ENCODE results near the gene GRM4. TPM values are rescaled to one million over a fixed set of nuclear protein-coding genes. Genes with fewer than 3 reads are reported as not detected.

GRM4 gene
- total RNA-seq, 5 donors from 2014 or later (not counting 1 experiment from before 2014, with no cell fraction given): 0.10 to 0.38 (median 0.21) TPM; not detected in 1

- DNase-seq (no peak), ATAC-seq (replicated peaks in 1 of 4) (no peak)
- Histone ChIP-seq H3K4me1 (ENCODE audit: control insufficient read depth in 1 of 2, extremely low read depth in 1 of 2, insufficient read depth in 2 of 2, low read length in 2 of 2) (no peaks in the 10 kb centered on the region), H3K27ac (ENCODE audit: low read length) (no peak overlapping the region), H3K9me3 (no peaks in the 10 kb centered on the region), H3K27me3 (replicated peaks in 1 of 2; ENCODE audit: control insufficient read depth in 2 of 2, extremely low read depth in 1 of 2, insufficient read depth in 2 of 2, low read length in 1 of 2) (peaks cover 0 to 21% of the 10 kb centered on the region in 2 experiments), H3K4me3 (ENCODE audit: control insufficient read depth in 1 of 2, extremely low read depth in 1 of 2, low read length in 1 of 2) (no peak overlapping the region), H3K36me3 (ENCODE audit: control insufficient read depth in 2 of 2, extremely low read depth in 1 of 2, insufficient read depth in 1 of 2, low read length in 1 of 2) (no peaks in the 10 kb centered on the region)
- Mint-ChIP-seq H3K9me3 (no peaks in the 10 kb centered on the region), H3K4me3 (no peak overlapping the region), H3K36me3 (no peaks in the 10 kb centered on the region), H3K27ac (no peak overlapping the region), H3K4me1 (no peaks in the 10 kb centered on the region), H3K27me3 (peaks cover 0 to 8% of the 10 kb centered on the region in 2 donors)
- POLR2A ChIA-PET: no interaction called here
- WGBS (ENCODE audit: insufficient coverage): 67% methylated on average over 7 of the region's 10 CpGs
- CTCF ChIA-PET: no interaction called here
Observed at GRCh38 chr6:34082348-34082747, 63.5 kb downstream of the GRM4 start.

GRCh38 chr6:34080357-34080756 is 65.5 kb downstream of the GRM4 start:
- Mint-ChIP-seq H3K9me3 (no peaks in the 10 kb centered on the region), H3K27ac (no peak overlapping the region), H3K36me3 (no peaks in the 10 kb centered on the region), H3K27me3 (peaks cover 0 to 10% of the 10 kb centered on the region in 2 donors), H3K4me1 (no peaks in the 10 kb centered on the region), H3K4me3 (no peak overlapping the region)
- ATAC-seq (replicated peaks in 1 of 4) (no peak), DNase-seq (no peak)
- no peak overlapping the region for H3K27ac ChIP-seq (ENCODE audit: low read length)
- CTCF ChIA-PET: no interaction called here
- no peaks in the 10 kb centered on the region for H3K9me3 ChIP-seq
- no peaks in the 10 kb centered on the region for H3K4me1 ChIP-seq (ENCODE audit: control insufficient read depth in 1 of 2, extremely low read depth in 1 of 2, insufficient read depth in 2 of 2, low read length in 2 of 2)
- peaks cover 0 to 21% of the 10 kb centered on the region in 2 experiments for H3K27me3 ChIP-seq (replicated peaks in 1 of 2; ENCODE audit: control insufficient read depth in 2 of 2, extremely low read depth in 1 of 2, insufficient read depth in 2 of 2, low read length in 1 of 2)
- no peak overlapping the region for H3K4me3 ChIP-seq (ENCODE audit: control insufficient read depth in 1 of 2, extremely low read depth in 1 of 2, low read length in 1 of 2)
- no CpG with 5 or more reads among the region's 5 CpGs for WGBS (ENCODE audit: insufficient coverage)
- no peaks in the 10 kb centered on the region for H3K36me3 ChIP-seq (ENCODE audit: control insufficient read depth in 2 of 2, extremely low read depth in 1 of 2, insufficient read depth in 1 of 2, low read length in 1 of 2)
- POLR2A ChIA-PET: no interaction called here

- H3K27ac ChIP-seq (ENCODE audit: low read length): no peak overlapping the region
- peaks cover 0 to 21% of the 10 kb centered on the region in 2 experiments for H3K27me3 ChIP-seq (replicated peaks in 1 of 2; ENCODE audit: control insufficient read depth in 2 of 2, extremely low read depth in 1 of 2, insufficient read depth in 2 of 2, low read length in 1 of 2)
- H3K4me3 Mint-ChIP-seq: no peak overlapping the region
- no peaks in the 10 kb centered on the region for H3K9me3 Mint-ChIP-seq
- H3K4me3 ChIP-seq (ENCODE audit: control insufficient read depth in 1 of 2, extremely low read depth in 1 of 2, low read length in 1 of 2): no peak overlapping the region
- ChIA-PET POLR2A (no interaction called here), CTCF (no interaction called here)
- no peaks in the 10 kb centered on the region for H3K4me1 ChIP-seq (ENCODE audit: control insufficient read depth in 1 of 2, extremely low read depth in 1 of 2, insufficient read depth in 2 of 2, low read length in 2 of 2)
- no peak overlapping the region for H3K27ac Mint-ChIP-seq
- no peak for DNase-seq
- no peak for ATAC-seq (replicated peaks in 1 of 4)
- H3K27me3 Mint-ChIP-seq: peaks cover 0 to 11% of the 10 kb centered on the region in 2 donors
- no peaks in the 10 kb centered on the region for H3K9me3 ChIP-seq
- no peaks in the 10 kb centered on the region for H3K36me3 ChIP-seq (ENCODE audit: control insufficient read depth in 2 of 2, extremely low read depth in 1 of 2, insufficient read depth in 1 of 2, low read length in 1 of 2)
- 67% methylated on average over 6 of the region's 8 CpGs for WGBS (ENCODE audit: insufficient coverage)
- H3K4me1 Mint-ChIP-seq: no peaks in the 10 kb centered on the region
- no peaks in the 10 kb centered on the region for H3K36me3 Mint-ChIP-seq
Observed at GRCh38 chr6:34079899-34080298, 66.0 kb downstream of the GRM4 start.

GRCh38 chr6:34075906-34076305 is 70.0 kb downstream of the GRM4 start:
- H3K27me3 ChIP-seq (replicated peaks in 1 of 2; ENCODE audit: control insufficient read depth in 2 of 2, extremely low read depth in 1 of 2, insufficient read depth in 2 of 2, low read length in 1 of 2): peaks cover 0 to 12% of the 10 kb centered on the region in 2 experiments
- ChIA-PET POLR2A (no interaction called here), CTCF (no interaction called here)
- DNase-seq: no peak
- no peaks in the 10 kb centered on the region for H3K9me3 ChIP-seq
- no peak overlapping the region for H3K4me3 Mint-ChIP-seq
- H3K27ac ChIP-seq (ENCODE audit: low read length): no peak overlapping the region
- no peaks in the 10 kb centered on the region for H3K4me1 Mint-ChIP-seq
- no peaks in the 10 kb centered on the region for H3K36me3 Mint-ChIP-seq
- no peaks in the 10 kb centered on the region for H3K9me3 Mint-ChIP-seq
- H3K4me1 ChIP-seq (ENCODE audit: control insufficient read depth in 1 of 2, extremely low read depth in 1 of 2, insufficient read depth in 2 of 2, low read length in 2 of 2): no peaks in the 10 kb centered on the region
- peaks cover 0 to 10% of the 10 kb centered on the region in 2 donors for H3K27me3 Mint-ChIP-seq
- no peaks in the 10 kb centered on the region for H3K36me3 ChIP-seq (ENCODE audit: control insufficient read depth in 2 of 2, extremely low read depth in 1 of 2, insufficient read depth in 1 of 2, low read length in 1 of 2)
- no peak for ATAC-seq (replicated peaks in 1 of 4)
- no peak overlapping the region for H3K27ac Mint-ChIP-seq
- H3K4me3 ChIP-seq (ENCODE audit: control insufficient read depth in 1 of 2, extremely low read depth in 1 of 2, low read length in 1 of 2): no peak overlapping the region
- 83% methylated on average over 2 of the region's 6 CpGs for WGBS (ENCODE audit: insufficient coverage)

- peaks cover 0 to 3% of the 10 kb centered on the region in 2 donors for H3K27me3 Mint-ChIP-seq
- Histone ChIP-seq H3K27ac (ENCODE audit: low read length) (no peak overlapping the region), H3K4me1 (ENCODE audit: control insufficient read depth in 1 of 2, extremely low read depth in 1 of 2, insufficient read depth in 2 of 2, low read length in 2 of 2) (no peaks in the 10 kb centered on the region), H3K9me3 (no peaks in the 10 kb centered on the region), H3K27me3 (replicated peaks in 1 of 2; ENCODE audit: control insufficient read depth in 2 of 2, extremely low read depth in 1 of 2, insufficient read depth in 2 of 2, low read length in 1 of 2) (peaks cover 0 to 1% of the 10 kb centered on the region in 2 experiments), H3K4me3 (ENCODE audit: control insufficient read depth in 1 of 2, extremely low read depth in 1 of 2, low read length in 1 of 2) (no peak overlapping the region), H3K36me3 (ENCODE audit: control insufficient read depth in 2 of 2, extremely low read depth in 1 of 2, insufficient read depth in 1 of 2, low read length in 1 of 2) (no peaks in the 10 kb centered on the region)
- no peaks in the 10 kb centered on the region for H3K9me3 Mint-ChIP-seq
- WGBS (ENCODE audit: insufficient coverage): 93% methylated on average over 9 of the region's 22 CpGs
- ATAC-seq (replicated peaks in 1 of 4) (no peak), DNase-seq (no peak)
- CTCF ChIA-PET: no interaction called here
- H3K36me3 Mint-ChIP-seq: no peaks in the 10 kb centered on the region
- POLR2A ChIA-PET: no interaction called here
- H3K27ac Mint-ChIP-seq: no peak overlapping the region
- no peak overlapping the region for H3K4me3 Mint-ChIP-seq
- no peaks in the 10 kb centered on the region for H3K4me1 Mint-ChIP-seq
Observed at GRCh38 chr6:34074064-34074742, 71.7 kb downstream of the GRM4 start.

- Mint-ChIP-seq H3K36me3 (no peaks in the 10 kb centered on the region), H3K4me3 (no peak overlapping the region), H3K27ac (no peak overlapping the region), H3K4me1 (no peaks in the 10 kb centered on the region), H3K9me3 (no peaks in the 10 kb centered on the region), H3K27me3 (peaks cover 0 to 3% of the 10 kb centered on the region in 2 donors)
- H3K27me3 ChIP-seq (replicated peaks in 1 of 2; ENCODE audit: control insufficient read depth in 2 of 2, extremely low read depth in 1 of 2, insufficient read depth in 2 of 2, low read length in 1 of 2): no peaks in the 10 kb centered on the region
- ATAC-seq (replicated peaks in 1 of 4) (no peak), DNase-seq (no peak)
- H3K36me3 ChIP-seq (ENCODE audit: control insufficient read depth in 2 of 2, extremely low read depth in 1 of 2, insufficient read depth in 1 of 2, low read length in 1 of 2): no peaks in the 10 kb centered on the region
- H3K27ac ChIP-seq (ENCODE audit: low read length): no peak overlapping the region
- WGBS (ENCODE audit: insufficient coverage): 81% methylated on average over 7 of the region's 7 CpGs
- no peaks in the 10 kb centered on the region for H3K4me1 ChIP-seq (ENCODE audit: control insufficient read depth in 1 of 2, extremely low read depth in 1 of 2, insufficient read depth in 2 of 2, low read length in 2 of 2)
- CTCF ChIA-PET: no interaction called here
- POLR2A ChIA-PET: no interaction called here
- no peaks in the 10 kb centered on the region for H3K9me3 ChIP-seq
- H3K4me3 ChIP-seq (ENCODE audit: control insufficient read depth in 1 of 2, extremely low read depth in 1 of 2, low read length in 1 of 2): no peak overlapping the region
Observed at GRCh38 chr6:34073540-34073939, 72.3 kb downstream of the GRM4 start.

- CTCF ChIA-PET: no interaction called here
- no peak overlapping the region for H3K4me3 ChIP-seq (ENCODE audit: control insufficient read depth in 1 of 2, extremely low read depth in 1 of 2, low read length in 1 of 2)
- no peaks in the 10 kb centered on the region for H3K9me3 Mint-ChIP-seq
- DNase-seq: no peak
- H3K27ac Mint-ChIP-seq: no peak overlapping the region
- peaks cover 0 to 5% of the 10 kb centered on the region in 2 donors for H3K27me3 Mint-ChIP-seq
- no peaks in the 10 kb centered on the region for H3K4me1 Mint-ChIP-seq
- ATAC-seq (replicated peaks in 1 of 4): no peak
- no peak overlapping the region for H3K27ac ChIP-seq (ENCODE audit: low read length)
- H3K4me1 ChIP-seq (ENCODE audit: control insufficient read depth in 1 of 2, extremely low read depth in 1 of 2, insufficient read depth in 2 of 2, low read length in 2 of 2): no peaks in the 10 kb centered on the region
- H3K36me3 ChIP-seq (ENCODE audit: control insufficient read depth in 2 of 2, extremely low read depth in 1 of 2, insufficient read depth in 1 of 2, low read length in 1 of 2): no peaks in the 10 kb centered on the region
- POLR2A ChIA-PET: no interaction called here
- H3K27me3 ChIP-seq (replicated peaks in 1 of 2; ENCODE audit: control insufficient read depth in 2 of 2, extremely low read depth in 1 of 2, insufficient read depth in 2 of 2, low read length in 1 of 2): peaks cover 0 to 4% of the 10 kb centered on the region in 2 experiments
- no peak overlapping the region for H3K4me3 Mint-ChIP-seq
- no peaks in the 10 kb centered on the region for H3K36me3 Mint-ChIP-seq
- no peaks in the 10 kb centered on the region for H3K9me3 ChIP-seq
Observed at GRCh38 chr6:34072727-34073126, 73.2 kb downstream of the GRM4 start.

Measured in T-cell (primary cell).